Osteoblast (primary cell): ENCODE data around the gene NAA10. TPM values are rescaled to one million over a fixed set of nuclear protein-coding genes. Genes with fewer than 3 reads are reported as not detected.

ENCODE experiments used
- DNase-seq: peaks from one replicate; pipeline ENCODE4 v3.0.0; 2011; ENCODE audit warnings: low spot score, mixed read lengths; ENCODE audit not compliant: insufficient read length; ENCODE audit errors: missing footprints
- H2AFZ ChIP-seq: 2 replicates; pipeline ENCODE4 v1.6.0; 2011; ENCODE audit warnings: mild to moderate bottlenecking, low read length
- H3K27ac ChIP-seq: 2 replicates; pipeline ENCODE4 v1.5.1; 2011; ENCODE audit warnings: mild to moderate bottlenecking, low read depth, low read length, moderate library complexity
- H3K27me3 ChIP-seq: 2 replicates; pipeline ENCODE4 v1.6.0; 2012; ENCODE audit warnings: mild to moderate bottlenecking, control low read depth, inconsistent platforms, low read length, moderate library complexity; ENCODE audit not compliant: insufficient read depth
- H3K36me3 ChIP-seq: 2 replicates; pipeline ENCODE4 v1.5.1; 2011; ENCODE audit warnings: mild to moderate bottlenecking, low read length, control low read depth, moderate library complexity; ENCODE audit not compliant: insufficient read depth
- H3K4me1 ChIP-seq: 2 replicates; pipeline ENCODE4 v1.5.1; 2011; ENCODE audit warnings: mild to moderate bottlenecking, low read length, control low read depth, moderate library complexity; ENCODE audit not compliant: insufficient read depth
- H3K4me2 ChIP-seq: 2 replicates; pipeline ENCODE4 v1.6.0; 2011; ENCODE audit warnings: mild to moderate bottlenecking, low read length; ENCODE audit not compliant: insufficient read depth
- H3K4me3 ChIP-seq: fragments of 200-600 bp; sonication (generic); 3 replicates; pipeline ENCODE4 v1.5.1; 2012; ENCODE audit warnings: mild to moderate bottlenecking, low read length, inconsistent platforms; ENCODE audit not compliant: insufficient read depth
- H3K79me2 ChIP-seq: 2 replicates; pipeline ENCODE4 v1.6.0; 2012; ENCODE audit warnings: mild to moderate bottlenecking, low read length, control low read depth, inconsistent platforms; ENCODE audit not compliant: insufficient read depth
- H3K9me3 ChIP-seq: 2 replicates; pipeline ENCODE4 v1.5.1; 2011; ENCODE audit warnings: low read depth, low read length, control low read depth
- H4K20me1 ChIP-seq: 2 replicates; pipeline ENCODE4 v1.6.0; 2012; ENCODE audit warnings: mild to moderate bottlenecking, low read length, control low read depth; ENCODE audit not compliant: insufficient read depth
- total RNA-seq: library from RNA; depleted of rRNA; stranded (reverse); fragments of >200 nt; gene quantifications from 2 replicates; pipeline ENCODE4 v1.2.3, GENCODE V29; 2012
- TF ChIP-seq, protein P1 (sequence below): IDR thresholded peaks from 2 replicates; pipeline ENCODE4 v1.5.1; 2011; ENCODE audit warnings: mild to moderate bottlenecking, low read depth, low read length, moderate library complexity; ENCODE audit errors: extremely low read depth

Gene NAA10
- total RNA-seq, 1 donor, result 43.4 TPM

DNA sequence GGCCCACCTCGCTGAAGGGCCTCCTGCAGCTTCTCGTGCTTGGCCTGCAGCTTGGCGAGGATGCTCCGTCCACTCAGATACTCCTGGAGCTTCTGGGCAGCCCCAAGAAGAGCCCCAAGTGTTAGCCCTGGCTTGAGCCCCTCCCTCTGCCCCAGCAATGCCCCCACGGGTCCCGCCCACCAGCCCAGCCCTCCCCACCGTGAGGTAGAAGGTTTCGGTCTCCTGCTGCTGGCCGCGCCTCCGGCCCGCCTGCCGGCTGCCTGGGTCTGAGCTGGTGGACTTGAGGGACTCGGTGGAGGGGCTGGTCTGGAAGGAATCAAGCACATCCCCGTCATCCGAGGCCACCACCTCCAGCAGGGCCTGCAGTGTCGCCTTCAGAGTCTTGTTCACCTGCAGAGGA is 21.6 kb downstream of the NAA10 start:
- TF ChIP-seq, protein P1, sequence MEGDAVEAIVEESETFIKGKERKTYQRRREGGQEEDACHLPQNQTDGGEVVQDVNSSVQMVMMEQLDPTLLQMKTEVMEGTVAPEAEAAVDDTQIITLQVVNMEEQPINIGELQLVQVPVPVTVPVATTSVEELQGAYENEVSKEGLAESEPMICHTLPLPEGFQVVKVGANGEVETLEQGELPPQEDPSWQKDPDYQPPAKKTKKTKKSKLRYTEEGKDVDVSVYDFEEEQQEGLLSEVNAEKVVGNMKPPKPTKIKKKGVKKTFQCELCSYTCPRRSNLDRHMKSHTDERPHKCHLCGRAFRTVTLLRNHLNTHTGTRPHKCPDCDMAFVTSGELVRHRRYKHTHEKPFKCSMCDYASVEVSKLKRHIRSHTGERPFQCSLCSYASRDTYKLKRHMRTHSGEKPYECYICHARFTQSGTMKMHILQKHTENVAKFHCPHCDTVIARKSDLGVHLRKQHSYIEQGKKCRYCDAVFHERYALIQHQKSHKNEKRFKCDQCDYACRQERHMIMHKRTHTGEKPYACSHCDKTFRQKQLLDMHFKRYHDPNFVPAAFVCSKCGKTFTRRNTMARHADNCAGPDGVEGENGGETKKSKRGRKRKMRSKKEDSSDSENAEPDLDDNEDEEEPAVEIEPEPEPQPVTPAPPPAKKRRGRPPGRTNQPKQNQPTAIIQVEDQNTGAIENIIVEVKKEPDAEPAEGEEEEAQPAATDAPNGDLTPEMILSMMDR, result no peak
- peak; percentile 55 for DNase-seq
- Histone ChIP-seq H3K9me3 (no peaks in the 10 kb centered on the region), H3K36me3 (no peaks in the 10 kb centered on the region), H3K4me1 (no peaks in the 10 kb centered on the region), H4K20me1 (no peaks in the 10 kb centered on the region), H3K27ac (no peak overlapping the region), H3K27me3 (no peaks in the 10 kb centered on the region), H3K4me3 (no peak overlapping the region), H3K79me2 (no peaks in the 10 kb centered on the region), H2AFZ (no peak overlapping the region), H3K4me2 (no peak overlapping the region)

DNA sequence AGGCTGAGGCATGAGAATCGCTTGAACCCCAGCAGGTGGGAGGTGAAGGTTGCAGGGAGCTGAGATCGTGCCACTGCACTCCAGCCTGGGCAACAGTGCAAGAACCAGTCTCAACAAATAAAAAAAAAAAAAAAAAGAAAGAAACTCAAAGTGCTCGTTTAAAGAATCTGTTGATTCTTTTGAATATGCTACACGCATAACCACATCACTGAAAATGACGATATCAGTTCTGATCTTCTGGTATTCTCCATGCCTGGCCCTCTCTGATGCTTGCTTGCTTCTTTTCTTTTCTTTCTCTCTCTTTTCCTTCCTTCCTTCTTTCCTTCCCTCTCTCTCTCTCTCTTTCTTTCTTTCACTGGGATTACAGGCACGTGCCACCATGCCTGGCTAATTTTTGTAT is 23.0 kb downstream of the NAA10 start:
- Histone ChIP-seq H3K9me3 (no peaks in the 10 kb centered on the region), H3K4me1 (no peaks in the 10 kb centered on the region), H3K4me3 (no peak overlapping the region), H3K79me2 (no peaks in the 10 kb centered on the region), H3K4me2 (no peak overlapping the region), H2AFZ (no peak overlapping the region), H4K20me1 (no peaks in the 10 kb centered on the region), H3K27ac (no peak overlapping the region), H3K36me3 (no peaks in the 10 kb centered on the region), H3K27me3 (no peaks in the 10 kb centered on the region)
- peak; percentile 37 for DNase-seq
- TF ChIP-seq, protein P1, result no peak

DNA sequence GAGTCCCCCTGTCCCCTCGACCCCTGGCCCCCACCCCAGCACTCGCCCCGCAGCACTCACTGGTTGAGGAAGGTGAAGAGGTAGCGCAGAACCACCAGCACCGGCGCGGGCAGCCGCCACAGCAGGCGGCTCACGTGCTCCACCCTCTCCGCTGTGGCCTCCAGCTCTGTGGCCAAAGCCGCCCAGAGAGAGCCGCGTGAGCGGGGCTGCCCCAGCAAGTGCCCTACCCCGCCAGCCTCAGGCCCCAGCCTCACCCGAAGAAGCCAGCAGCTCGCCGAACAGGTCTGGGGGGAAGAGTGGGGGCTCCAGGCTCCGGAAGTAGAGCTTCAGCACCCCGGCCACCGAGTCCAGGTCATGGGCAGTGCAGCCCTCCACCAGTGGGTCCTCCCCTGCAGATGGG is 24.4 kb downstream of the NAA10 start:
- H3K79me2 ChIP-seq, result no peaks in the 10 kb centered on the region
- TF ChIP-seq, protein P1, result no peak
- H3K4me2 ChIP-seq, result no peak overlapping the region
- DNase-seq, result no peak
- H3K27me3 ChIP-seq, result no peaks in the 10 kb centered on the region
- H3K27ac ChIP-seq, result no peak overlapping the region
- H2AFZ ChIP-seq, result no peak overlapping the region
- H4K20me1 ChIP-seq, result no peaks in the 10 kb centered on the region
- no peak overlapping the region for H3K4me3 ChIP-seq
- no peaks in the 10 kb centered on the region for H3K9me3 ChIP-seq
- H3K4me1 ChIP-seq, result no peaks in the 10 kb centered on the region
- no peaks in the 10 kb centered on the region for H3K36me3 ChIP-seq

DNA sequence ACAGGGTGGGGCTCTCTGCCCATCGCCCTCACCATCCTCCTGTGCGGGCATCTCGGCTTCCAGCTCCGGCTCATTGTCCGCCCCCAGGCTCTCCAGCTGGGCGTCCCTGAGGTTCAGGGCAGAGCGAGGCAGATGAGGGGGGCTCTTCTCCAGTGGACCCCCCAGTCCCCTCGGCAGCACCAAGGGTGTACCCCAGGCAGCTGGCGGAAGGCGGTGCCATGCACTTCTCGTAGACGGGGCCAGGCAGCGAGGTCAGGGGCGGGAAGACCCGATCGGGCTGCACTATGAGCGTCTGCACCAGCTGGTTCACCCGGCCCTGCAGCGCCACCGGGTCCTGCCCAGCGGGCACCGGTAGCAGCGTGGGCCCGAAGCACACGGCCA is 24.9 kb downstream of the NAA10 start:
- Histone ChIP-seq H3K4me1 (no peaks in the 10 kb centered on the region), H4K20me1 (no peaks in the 10 kb centered on the region), H3K9me3 (no peaks in the 10 kb centered on the region), H3K4me3 (no peak overlapping the region), H3K27me3 (no peaks in the 10 kb centered on the region), H3K27ac (no peak overlapping the region), H2AFZ (no peak overlapping the region), H3K79me2 (no peaks in the 10 kb centered on the region), H3K36me3 (no peaks in the 10 kb centered on the region), H3K4me2 (no peak overlapping the region)
- TF ChIP-seq, protein P1, result no peak
- DNase-seq, result no peak
